GM12878 (cell line): ENCODE measurements around the gene SLC36A3. TPM values are rescaled to one million over a fixed set of nuclear protein-coding genes. Genes with fewer than 3 reads are reported as not detected.
A peak's percentile ranks its signal among the peaks of the same experiment; 100 is the strongest.

Source experiments
- ASH2L ChIP-seq: fragments of 300-600, 200-600 bp; sonication (generic); IDR thresholded peaks from 2 replicates; pipeline ENCODE4 v1.6.1; 2017; ENCODE audit warnings: low read depth, mild to moderate bottlenecking, borderline replicate concordance
- CBFB ChIP-seq: IDR thresholded peaks from 2 replicates; pipeline ENCODE4 v1.6.1; 2016; ENCODE audit warnings: antibody characterized with exemption, low read depth
- CBX3 ChIP-seq: fragments of 200-600 bp; sonication (generic); IDR thresholded peaks from 2 replicates; pipeline ENCODE4 v1.6.1; 2016; ENCODE audit warnings: low read depth, borderline replicate concordance
- CHD1 ChIP-seq: IDR thresholded peaks from 2 replicates; pipeline ENCODE4 v1.6.1; 2012; ENCODE audit warnings: low read depth, low read length, improper control_type of control experiment
- ESRRA ChIP-seq: IDR thresholded peaks from 2 replicates; pipeline ENCODE4 v1.6.1; 2012; ENCODE audit warnings: mild to moderate bottlenecking, low read length, improper control_type of control experiment
- HDAC6 ChIP-seq: fragments of 200-600 bp; sonication (generic); IDR thresholded peaks from one replicate; pipeline ENCODE4 v1.8.0; 2017; ENCODE audit warnings: antibody characterized with exemption; ENCODE audit not compliant: unreplicated experiment
- JUND ChIP-seq: IDR thresholded peaks from 2 replicates; pipeline ENCODE4 v1.6.1; 2012; ENCODE audit warnings: low read depth, mild to moderate bottlenecking, low read length, improper control_type of control experiment, moderate library complexity
- MTA2 ChIP-seq: fragments of 450-650 bp; IDR thresholded peaks from 2 replicates; pipeline ENCODE4 v1.6.1; 2016; ENCODE audit warnings: low read depth, mild to moderate bottlenecking, moderate library complexity
- NRF1 ChIP-seq: conservative IDR thresholded peaks from 2 replicates; pipeline ENCODE4 v1.6.1; 2011; ENCODE audit warnings: mild to moderate bottlenecking, low read depth, low read length, improper control_type of control experiment
- RCOR1 ChIP-seq: conservative IDR thresholded peaks from 2 replicates; pipeline ENCODE4 v1.6.1; 2012; ENCODE audit warnings: low read depth, low read length, improper control_type of control experiment
- RFX5 ChIP-seq: IDR thresholded peaks from 2 replicates; pipeline ENCODE4 v1.6.1; 2011; ENCODE audit warnings: low read depth, low read length, improper control_type of control experiment
- SIX5 ChIP-seq: IDR thresholded peaks from 2 replicates; pipeline ENCODE4 v1.6.1; 2011; ENCODE audit warnings: mild to moderate bottlenecking, low read depth, low read length, moderate library complexity; ENCODE audit not compliant: severe bottlenecking
- SUZ12 ChIP-seq: fragments of 200-600 bp; sonication (generic); IDR thresholded peaks from one replicate; pipeline ENCODE4 v1.6.1; 2018; ENCODE audit warnings: antibody characterized with exemption, mild to moderate bottlenecking; ENCODE audit not compliant: unreplicated experiment
- TCF7 ChIP-seq: IDR thresholded peaks from 2 replicates; pipeline ENCODE4 v1.6.1; 2014; ENCODE audit warnings: antibody characterized with exemption, borderline replicate concordance
- ZSCAN29 ChIP-seq: fragments of 450-650 bp; IDR thresholded peaks from 2 replicates; pipeline ENCODE4 v1.6.1; 2017; ENCODE audit warnings: mild to moderate bottlenecking, moderate library complexity
- ZZZ3 ChIP-seq: IDR thresholded peaks from 2 replicates; pipeline ENCODE4 v1.6.1; 2011; ENCODE audit warnings: low read depth; ENCODE audit not compliant: control insufficient read depth, insufficient read length
- polyA plus RNA-seq, 11 experiments: library from polyadenylated mRNA; depleted of rRNA in 4 of 11; unstranded in 6 of 11; stranded (reverse) in 5 of 11; fragments of >200 nt; fragmentation: Nextera tagmentation in 4 of 11; fragmentation: Illumina TruSeq in 1 of 11; extraction: Ambion mirVana in 4 of 11; extraction: Trizol in 1 of 11; gene quantifications; 1 replicate in 1 of 11; 2 replicates in 10 of 11; pipeline versions ENCODE4 v1.2.1 to v1.2.3, GENCODE V29; 2011 to 2016; ENCODE audit warnings: inconsistent platforms in 2 of 11, missing spikeins in 2 of 11, low read depth in 1 of 11
- total RNA-seq, 4 experiments: library from RNA; depleted of rRNA in 3 of 4; stranded (reverse); fragments of >200 nt in 3 of 4; fragmentation: Illumina TruSeq in 1 of 4; extraction: Trizol in 1 of 4; gene quantifications; 2 replicates each; pipeline versions ENCODE4 v1.2.1 to v1.2.3, GENCODE V29; 2013 to 2021
- TF ChIP-seq, protein P1 (sequence below): fragments of 450-650 bp; IDR thresholded peaks from 2 replicates; pipeline ENCODE4 v1.6.1; 2017; ENCODE audit warnings: borderline replicate concordance
- TF ChIP-seq, protein P2 (sequence below): fragments of 450-650 bp; IDR thresholded peaks from 2 replicates; pipeline ENCODE4 v1.6.1; 2017; ENCODE audit warnings: low read depth, mild to moderate bottlenecking, moderate library complexity
- TF ChIP-seq, protein P3 (sequence below): fragments of 150-350 bp; IDR thresholded peaks from 2 replicates; pipeline ENCODE4 v1.6.1; 2016; ENCODE audit warnings: low read depth, low read length
- TF ChIP-seq, protein P4 (sequence below): fragments of 450-650 bp; IDR thresholded peaks from 2 replicates; pipeline ENCODE4 v1.6.1; 2018; ENCODE audit warnings: mild to moderate bottlenecking, low read depth, moderate library complexity; ENCODE audit not compliant: partially characterized antibody
- TF ChIP-seq, protein P5 (sequence below): fragments of 450-650 bp; IDR thresholded peaks from 2 replicates; pipeline ENCODE4 v1.6.1; 2016; ENCODE audit warnings: mild to moderate bottlenecking

Gene SLC36A3
- total and polyA plus RNA-seq, 10 of the 15 experiments (the other 5 are each of a cell fraction or from before 2014, with no cell fraction given), result 0.03 TPM; not detected in 9

DNA sequence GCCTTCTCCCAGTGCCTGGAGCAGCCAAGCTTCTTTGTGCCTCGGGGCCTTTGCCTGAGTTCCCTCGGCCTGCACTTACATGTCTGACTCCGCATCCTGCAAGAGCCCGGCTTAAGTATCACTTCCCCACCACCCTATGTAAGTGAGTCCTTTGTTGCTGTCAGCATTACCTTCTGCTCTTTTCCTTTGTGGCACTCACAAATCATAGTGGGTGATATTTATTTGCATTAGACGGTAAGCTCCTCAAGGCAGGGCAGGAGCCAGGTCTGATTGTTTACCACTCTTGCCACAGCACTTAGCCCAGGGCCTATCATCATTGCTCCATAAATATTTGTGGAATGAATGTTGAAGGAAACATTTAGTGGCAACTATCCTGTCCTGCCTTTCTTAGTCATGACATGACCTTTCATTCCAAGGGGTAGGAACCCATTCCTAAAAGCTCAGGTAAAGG lies 45.8 kb downstream of the SLC36A3 start (continued):
- TF ChIP-seq, protein P1, sequence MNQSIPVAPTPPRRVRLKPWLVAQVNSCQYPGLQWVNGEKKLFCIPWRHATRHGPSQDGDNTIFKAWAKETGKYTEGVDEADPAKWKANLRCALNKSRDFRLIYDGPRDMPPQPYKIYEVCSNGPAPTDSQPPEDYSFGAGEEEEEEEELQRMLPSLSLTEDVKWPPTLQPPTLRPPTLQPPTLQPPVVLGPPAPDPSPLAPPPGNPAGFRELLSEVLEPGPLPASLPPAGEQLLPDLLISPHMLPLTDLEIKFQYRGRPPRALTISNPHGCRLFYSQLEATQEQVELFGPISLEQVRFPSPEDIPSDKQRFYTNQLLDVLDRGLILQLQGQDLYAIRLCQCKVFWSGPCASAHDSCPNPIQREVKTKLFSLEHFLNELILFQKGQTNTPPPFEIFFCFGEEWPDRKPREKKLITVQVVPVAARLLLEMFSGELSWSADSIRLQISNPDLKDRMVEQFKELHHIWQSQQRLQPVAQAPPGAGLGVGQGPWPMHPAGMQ, result no peak
- TF ChIP-seq ZZZ3, result no peak
- TF ChIP-seq SIX5, result no peak
- TF ChIP-seq, protein P2, sequence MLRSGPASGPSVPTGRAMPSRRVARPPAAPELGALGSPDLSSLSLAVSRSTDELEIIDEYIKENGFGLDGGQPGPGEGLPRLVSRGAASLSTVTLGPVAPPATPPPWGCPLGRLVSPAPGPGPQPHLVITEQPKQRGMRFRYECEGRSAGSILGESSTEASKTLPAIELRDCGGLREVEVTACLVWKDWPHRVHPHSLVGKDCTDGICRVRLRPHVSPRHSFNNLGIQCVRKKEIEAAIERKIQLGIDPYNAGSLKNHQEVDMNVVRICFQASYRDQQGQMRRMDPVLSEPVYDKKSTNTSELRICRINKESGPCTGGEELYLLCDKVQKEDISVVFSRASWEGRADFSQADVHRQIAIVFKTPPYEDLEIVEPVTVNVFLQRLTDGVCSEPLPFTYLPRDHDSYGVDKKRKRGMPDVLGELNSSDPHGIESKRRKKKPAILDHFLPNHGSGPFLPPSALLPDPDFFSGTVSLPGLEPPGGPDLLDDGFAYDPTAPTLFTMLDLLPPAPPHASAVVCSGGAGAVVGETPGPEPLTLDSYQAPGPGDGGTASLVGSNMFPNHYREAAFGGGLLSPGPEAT, result no peak
- 0 out of 2 replicates have a peak, but pooled peaks have one; percentile 17 for TF ChIP-seq RCOR1
- TF ChIP-seq HDAC6, result no peak
- no peak for TF ChIP-seq ESRRA
- TF ChIP-seq JUND, result no peak
- TF ChIP-seq TCF7, result no peak
- TF ChIP-seq ASH2L, result no peak
- TF ChIP-seq, protein P3, sequence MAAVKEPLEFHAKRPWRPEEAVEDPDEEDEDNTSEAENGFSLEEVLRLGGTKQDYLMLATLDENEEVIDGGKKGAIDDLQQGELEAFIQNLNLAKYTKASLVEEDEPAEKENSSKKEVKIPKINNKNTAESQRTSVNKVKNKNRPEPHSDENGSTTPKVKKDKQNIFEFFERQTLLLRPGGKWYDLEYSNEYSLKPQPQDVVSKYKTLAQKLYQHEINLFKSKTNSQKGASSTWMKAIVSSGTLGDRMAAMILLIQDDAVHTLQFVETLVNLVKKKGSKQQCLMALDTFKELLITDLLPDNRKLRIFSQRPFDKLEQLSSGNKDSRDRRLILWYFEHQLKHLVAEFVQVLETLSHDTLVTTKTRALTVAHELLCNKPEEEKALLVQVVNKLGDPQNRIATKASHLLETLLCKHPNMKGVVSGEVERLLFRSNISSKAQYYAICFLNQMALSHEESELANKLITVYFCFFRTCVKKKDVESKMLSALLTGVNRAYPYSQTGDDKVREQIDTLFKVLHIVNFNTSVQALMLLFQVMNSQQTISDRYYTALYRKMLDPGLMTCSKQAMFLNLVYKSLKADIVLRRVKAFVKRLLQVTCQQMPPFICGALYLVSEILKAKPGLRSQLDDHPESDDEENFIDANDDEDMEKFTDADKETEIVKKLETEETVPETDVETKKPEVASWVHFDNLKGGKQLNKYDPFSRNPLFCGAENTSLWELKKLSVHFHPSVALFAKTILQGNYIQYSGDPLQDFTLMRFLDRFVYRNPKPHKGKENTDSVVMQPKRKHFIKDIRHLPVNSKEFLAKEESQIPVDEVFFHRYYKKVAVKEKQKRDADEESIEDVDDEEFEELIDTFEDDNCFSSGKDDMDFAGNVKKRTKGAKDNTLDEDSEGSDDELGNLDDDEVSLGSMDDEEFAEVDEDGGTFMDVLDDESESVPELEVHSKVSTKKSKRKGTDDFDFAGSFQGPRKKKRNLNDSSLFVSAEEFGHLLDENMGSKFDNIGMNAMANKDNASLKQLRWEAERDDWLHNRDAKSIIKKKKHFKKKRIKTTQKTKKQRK, result no peak
- no peak for TF ChIP-seq ZSCAN29
- TF ChIP-seq, protein P4, sequence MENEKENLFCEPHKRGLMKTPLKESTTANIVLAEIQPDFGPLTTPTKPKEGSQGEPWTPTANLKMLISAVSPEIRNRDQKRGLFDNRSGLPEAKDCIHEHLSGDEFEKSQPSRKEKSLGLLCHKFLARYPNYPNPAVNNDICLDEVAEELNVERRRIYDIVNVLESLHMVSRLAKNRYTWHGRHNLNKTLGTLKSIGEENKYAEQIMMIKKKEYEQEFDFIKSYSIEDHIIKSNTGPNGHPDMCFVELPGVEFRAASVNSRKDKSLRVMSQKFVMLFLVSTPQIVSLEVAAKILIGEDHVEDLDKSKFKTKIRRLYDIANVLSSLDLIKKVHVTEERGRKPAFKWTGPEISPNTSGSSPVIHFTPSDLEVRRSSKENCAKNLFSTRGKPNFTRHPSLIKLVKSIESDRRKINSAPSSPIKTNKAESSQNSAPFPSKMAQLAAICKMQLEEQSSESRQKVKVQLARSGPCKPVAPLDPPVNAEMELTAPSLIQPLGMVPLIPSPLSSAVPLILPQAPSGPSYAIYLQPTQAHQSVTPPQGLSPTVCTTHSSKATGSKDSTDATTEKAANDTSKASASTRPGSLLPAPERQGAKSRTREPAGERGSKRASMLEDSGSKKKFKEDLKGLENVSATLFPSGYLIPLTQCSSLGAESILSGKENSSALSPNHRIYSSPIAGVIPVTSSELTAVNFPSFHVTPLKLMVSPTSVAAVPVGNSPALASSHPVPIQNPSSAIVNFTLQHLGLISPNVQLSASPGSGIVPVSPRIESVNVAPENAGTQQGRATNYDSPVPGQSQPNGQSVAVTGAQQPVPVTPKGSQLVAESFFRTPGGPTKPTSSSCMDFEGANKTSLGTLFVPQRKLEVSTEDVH, result no peak
- TF ChIP-seq RFX5, result no peak
- TF ChIP-seq MTA2, result no peak
- no peak for TF ChIP-seq CBFB
- TF ChIP-seq NRF1, result no peak
- TF ChIP-seq SUZ12, result no peak
- no peak for TF ChIP-seq CBX3
- TF ChIP-seq CHD1, result no peak
- TF ChIP-seq, protein P5, sequence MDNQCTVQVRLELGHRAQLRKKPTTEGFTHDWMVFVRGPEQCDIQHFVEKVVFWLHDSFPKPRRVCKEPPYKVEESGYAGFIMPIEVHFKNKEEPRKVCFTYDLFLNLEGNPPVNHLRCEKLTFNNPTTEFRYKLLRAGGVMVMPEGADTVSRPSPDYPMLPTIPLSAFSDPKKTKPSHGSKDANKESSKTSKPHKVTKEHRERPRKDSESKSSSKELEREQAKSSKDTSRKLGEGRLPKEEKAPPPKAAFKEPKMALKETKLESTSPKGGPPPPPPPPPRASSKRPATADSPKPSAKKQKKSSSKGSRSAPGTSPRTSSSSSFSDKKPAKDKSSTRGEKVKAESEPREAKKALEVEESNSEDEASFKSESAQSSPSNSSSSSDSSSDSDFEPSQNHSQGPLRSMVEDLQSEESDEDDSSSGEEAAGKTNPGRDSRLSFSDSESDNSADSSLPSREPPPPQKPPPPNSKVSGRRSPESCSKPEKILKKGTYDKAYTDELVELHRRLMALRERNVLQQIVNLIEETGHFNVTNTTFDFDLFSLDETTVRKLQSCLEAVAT, result 0 out of 2 replicates have a peak, but pooled peaks have one; percentile 22
